GM12873 (cell line): ENCODE data around the gene ANAPC16.
A peak's percentile ranks its signal among the peaks of the same experiment; 100 is the strongest.

Experiments used
- TF ChIP-seq, protein P1 (sequence below): IDR thresholded peaks from 2 replicates; pipeline ENCODE4 v1.5.1; 2012; ENCODE audit warnings: low read depth, mild to moderate bottlenecking, moderate library complexity, low read length, control low read depth; ENCODE audit not compliant: insufficient read depth; ENCODE audit errors: missing control alignments

The ANAPC16 gene

DNA sequence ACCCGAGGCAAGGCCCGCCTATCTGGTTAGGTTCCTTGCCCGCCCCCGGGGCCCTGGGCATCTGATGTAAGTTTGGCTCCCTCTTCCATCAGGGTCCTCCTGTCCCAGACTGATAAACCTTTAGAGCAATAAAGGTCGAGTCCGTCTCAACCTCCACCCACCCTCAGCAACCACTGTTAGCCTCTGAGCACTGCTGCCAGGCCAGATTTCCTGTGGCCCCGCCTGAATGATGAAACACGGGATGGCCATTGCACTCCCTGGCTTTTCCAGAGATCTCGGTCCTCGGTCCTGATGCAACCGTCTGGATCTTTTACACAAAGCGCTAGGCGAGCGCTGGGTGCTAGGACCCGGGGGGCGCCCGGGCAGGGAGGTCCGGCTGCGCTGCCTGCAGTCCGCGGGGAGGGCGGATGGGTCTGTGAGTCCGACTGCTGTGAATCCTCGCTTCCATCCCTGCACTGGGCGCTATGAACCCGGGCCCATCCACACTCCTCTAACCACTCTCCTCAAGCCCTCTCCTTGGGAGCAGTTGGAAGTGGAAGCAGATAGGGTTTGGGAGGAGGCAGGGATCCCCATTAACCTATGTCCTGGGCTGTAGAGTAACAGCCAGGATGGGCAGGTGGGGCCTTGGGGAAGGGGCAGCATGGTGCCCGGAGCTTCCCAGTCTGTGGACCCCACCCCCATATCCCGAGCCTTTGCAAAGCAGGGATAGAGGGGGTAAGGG lies 57.0 kb downstream of the ANAPC16 start:
- TF ChIP-seq, protein P1, sequence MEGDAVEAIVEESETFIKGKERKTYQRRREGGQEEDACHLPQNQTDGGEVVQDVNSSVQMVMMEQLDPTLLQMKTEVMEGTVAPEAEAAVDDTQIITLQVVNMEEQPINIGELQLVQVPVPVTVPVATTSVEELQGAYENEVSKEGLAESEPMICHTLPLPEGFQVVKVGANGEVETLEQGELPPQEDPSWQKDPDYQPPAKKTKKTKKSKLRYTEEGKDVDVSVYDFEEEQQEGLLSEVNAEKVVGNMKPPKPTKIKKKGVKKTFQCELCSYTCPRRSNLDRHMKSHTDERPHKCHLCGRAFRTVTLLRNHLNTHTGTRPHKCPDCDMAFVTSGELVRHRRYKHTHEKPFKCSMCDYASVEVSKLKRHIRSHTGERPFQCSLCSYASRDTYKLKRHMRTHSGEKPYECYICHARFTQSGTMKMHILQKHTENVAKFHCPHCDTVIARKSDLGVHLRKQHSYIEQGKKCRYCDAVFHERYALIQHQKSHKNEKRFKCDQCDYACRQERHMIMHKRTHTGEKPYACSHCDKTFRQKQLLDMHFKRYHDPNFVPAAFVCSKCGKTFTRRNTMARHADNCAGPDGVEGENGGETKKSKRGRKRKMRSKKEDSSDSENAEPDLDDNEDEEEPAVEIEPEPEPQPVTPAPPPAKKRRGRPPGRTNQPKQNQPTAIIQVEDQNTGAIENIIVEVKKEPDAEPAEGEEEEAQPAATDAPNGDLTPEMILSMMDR = no peak

DNA sequence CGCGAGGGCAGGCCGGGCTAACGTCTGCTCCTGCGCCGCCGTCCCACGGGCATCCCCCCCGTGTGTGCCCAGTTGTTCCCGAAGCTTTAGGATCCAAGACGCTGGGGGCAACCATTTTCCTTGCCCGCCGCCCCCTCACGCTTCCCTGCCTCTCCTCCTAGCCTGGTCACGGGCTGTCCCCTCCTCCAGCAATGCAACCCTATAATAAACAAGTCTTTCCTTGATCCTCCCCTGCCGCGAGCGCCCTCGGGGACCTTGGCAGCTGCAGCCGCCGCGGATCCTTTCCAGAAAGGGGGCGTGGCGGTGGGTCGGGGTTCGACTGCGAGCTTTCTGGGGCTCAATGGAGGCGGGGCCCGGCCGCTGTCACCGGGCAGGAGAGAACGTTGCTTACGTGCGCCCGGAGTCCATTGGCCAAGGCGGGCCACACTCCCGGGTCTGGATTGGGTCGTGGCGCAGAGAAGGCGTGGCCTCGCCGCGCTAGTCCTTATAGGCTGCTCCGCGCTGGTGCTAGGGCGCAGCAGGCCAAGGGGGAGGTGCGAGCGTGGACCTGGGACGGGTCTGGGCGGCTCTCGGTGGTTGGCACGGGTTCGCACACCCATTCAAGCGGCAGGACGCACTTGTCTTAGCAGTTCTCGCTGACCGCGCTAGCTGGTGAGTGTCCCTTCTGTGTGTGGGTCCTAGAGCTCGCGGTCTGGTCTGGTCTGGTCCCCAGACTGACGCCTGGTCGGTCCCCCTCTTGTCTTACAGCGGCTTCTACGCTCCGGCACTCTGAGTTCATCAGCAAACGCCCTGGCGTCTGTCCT lies 57.8 kb downstream of the ANAPC16 start, which contains the start of gene DDIT4:
Gene DDIT4, plus strand, starts transcription at position 515 of the 803 bp plus-strand sequence. CDS start 293 bp downstream, outside the sequence.
- TF ChIP-seq, protein P1 = no peak

DNA sequence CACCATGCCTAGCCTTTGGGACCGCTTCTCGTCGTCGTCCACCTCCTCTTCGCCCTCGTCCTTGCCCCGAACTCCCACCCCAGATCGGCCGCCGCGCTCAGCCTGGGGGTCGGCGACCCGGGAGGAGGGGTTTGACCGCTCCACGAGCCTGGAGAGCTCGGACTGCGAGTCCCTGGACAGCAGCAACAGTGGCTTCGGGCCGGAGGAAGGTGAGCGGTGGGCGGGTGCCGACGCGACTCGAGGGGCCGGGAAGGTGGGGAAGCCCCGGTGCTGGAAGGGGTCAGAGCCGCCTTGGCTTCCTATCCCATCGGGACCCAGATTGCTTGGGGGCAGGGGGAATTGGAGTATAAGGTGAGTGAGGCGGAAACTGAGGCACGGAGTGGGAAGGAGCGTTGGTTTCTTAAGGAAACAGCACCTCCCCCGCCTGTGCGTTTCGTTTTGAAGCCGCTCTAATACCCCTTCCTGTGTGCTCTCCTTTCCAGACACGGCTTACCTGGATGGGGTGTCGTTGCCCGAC lies 58.5 kb downstream of the ANAPC16 start:
- TF ChIP-seq, protein P1 = no peak

DNA sequence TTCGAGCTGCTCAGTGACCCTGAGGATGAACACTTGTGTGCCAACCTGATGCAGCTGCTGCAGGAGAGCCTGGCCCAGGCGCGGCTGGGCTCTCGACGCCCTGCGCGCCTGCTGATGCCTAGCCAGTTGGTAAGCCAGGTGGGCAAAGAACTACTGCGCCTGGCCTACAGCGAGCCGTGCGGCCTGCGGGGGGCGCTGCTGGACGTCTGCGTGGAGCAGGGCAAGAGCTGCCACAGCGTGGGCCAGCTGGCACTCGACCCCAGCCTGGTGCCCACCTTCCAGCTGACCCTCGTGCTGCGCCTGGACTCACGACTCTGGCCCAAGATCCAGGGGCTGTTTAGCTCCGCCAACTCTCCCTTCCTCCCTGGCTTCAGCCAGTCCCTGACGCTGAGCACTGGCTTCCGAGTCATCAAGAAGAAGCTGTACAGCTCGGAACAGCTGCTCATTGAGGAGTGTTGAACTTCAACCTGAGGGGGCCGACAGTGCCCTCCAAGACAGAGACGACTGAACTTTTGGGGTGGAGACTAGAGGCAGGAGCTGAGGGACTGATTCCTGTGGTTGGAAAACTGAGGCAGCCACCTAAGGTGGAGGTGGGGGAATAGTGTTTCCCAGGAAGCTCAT lies 59.0 kb downstream of the ANAPC16 start:
- TF ChIP-seq, protein P1 = peak; percentile 82

DNA sequence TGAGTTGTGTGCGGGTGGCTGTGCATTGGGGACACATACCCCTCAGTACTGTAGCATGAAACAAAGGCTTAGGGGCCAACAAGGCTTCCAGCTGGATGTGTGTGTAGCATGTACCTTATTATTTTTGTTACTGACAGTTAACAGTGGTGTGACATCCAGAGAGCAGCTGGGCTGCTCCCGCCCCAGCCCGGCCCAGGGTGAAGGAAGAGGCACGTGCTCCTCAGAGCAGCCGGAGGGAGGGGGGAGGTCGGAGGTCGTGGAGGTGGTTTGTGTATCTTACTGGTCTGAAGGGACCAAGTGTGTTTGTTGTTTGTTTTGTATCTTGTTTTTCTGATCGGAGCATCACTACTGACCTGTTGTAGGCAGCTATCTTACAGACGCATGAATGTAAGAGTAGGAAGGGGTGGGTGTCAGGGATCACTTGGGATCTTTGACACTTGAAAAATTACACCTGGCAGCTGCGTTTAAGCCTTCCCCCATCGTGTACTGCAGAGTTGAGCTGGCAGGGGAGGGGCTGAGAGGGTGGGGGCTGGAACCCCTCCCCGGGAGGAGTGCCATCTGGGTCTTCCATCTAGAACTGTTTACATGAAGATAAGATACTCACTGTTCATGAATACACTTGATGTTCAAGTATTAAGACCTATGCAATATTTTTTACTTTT lies 59.7 kb downstream of the ANAPC16 start:
- TF ChIP-seq, protein P1 = no peak

DNA sequence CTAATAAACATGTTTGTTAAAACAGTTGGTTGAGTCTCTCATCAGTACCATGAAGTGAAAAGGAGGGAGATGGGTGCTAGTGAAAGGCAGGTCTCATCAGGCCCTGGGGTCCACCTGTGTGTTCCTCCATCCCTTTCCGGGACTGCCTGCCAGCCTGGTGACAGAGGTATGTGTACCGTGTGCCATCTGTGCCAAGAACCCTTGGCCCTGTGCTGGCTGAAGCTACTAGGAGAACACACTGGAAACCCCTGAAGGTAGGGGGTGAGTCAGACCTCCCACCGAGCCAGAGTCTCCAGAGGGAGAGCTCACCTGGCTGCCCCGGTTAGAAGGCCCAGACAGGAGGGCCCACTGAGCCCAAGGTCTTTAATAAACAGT lies 60.2 kb downstream of the ANAPC16 start:
- TF ChIP-seq, protein P1 = no peak
